Nephron (organoid): Measurements from ENCODE around the gene FIG4.
"Not testable (repeated sequence)": the region's sequence is repeated elsewhere in the genome, so short reads cannot be mapped to it uniquely, and the experiment has no call there.

Experiments used
- H3K27ac Mint-ChIP-seq, 3 experiments: 2 replicates each; pipeline ENCODE4 v1.8.0; 2020; ENCODE audit warnings: mixed read lengths in 3 of 3, mild to moderate bottlenecking in 2 of 3, moderate library complexity in 1 of 3
- H3K27me3 Mint-ChIP-seq: 2 replicates; pipeline ENCODE4 v1.8.0; 2021; ENCODE audit warnings: low read depth, mild to moderate bottlenecking, moderate library complexity, mixed read lengths
- H3K36me3 Mint-ChIP-seq: 2 replicates; pipeline ENCODE4 v1.8.0; 2020; ENCODE audit warnings: low read depth, mixed read lengths
- H3K4me1 Mint-ChIP-seq: 2 replicates; pipeline ENCODE4 v1.8.0; 2020; ENCODE audit warnings: mixed read lengths
- H3K4me3 Mint-ChIP-seq, 3 experiments: 2 replicates each; pipeline ENCODE4 v1.8.0; 2020; ENCODE audit warnings: mild to moderate bottlenecking in 3 of 3, mixed read lengths in 3 of 3, moderate library complexity in 2 of 3
- H3K9me3 Mint-ChIP-seq: 2 replicates; pipeline ENCODE4 v1.8.0; 2020; ENCODE audit warnings: mixed read lengths
- CTCF ChIP-seq, 3 experiments: fragments of 200-600 bp; sonication (generic); IDR thresholded peaks; one replicate each; pipeline ENCODE4 v1.5.0; 2021; ENCODE audit warnings: antibody characterized with exemption in 3 of 3; ENCODE audit not compliant: unreplicated experiment in 3 of 3

The FIG4 gene

GRCh38 chr6:109824105-109824504 is 133.0 kb downstream of the FIG4 start:
- Mint-ChIP-seq H3K27ac (no peak overlapping the region), H3K4me3 (no peak overlapping the region), H3K4me1 (no peaks in the 10 kb centered on the region), H3K36me3 (peaks cover 20% of the 10 kb centered on the region), H3K9me3 (no peaks in the 10 kb centered on the region), H3K27me3 (no peaks in the 10 kb centered on the region)
- TF ChIP-seq CTCF (IDR thresholded peaks at IDR 0.05; ENCODE audit: unreplicated experiment in 3 of 3) = no peak

- Mint-ChIP-seq H3K9me3 (peaks cover 11% of the 10 kb centered on the region), H3K27ac (no peak overlapping the region), H3K36me3 (peaks cover 39% of the 10 kb centered on the region), H3K4me3 (no peak overlapping the region), H3K27me3 (no peaks in the 10 kb centered on the region), H3K4me1 (no peaks in the 10 kb centered on the region)
- TF ChIP-seq CTCF (IDR thresholded peaks at IDR 0.05; ENCODE audit: unreplicated experiment in 3 of 3) = no peak
These were observed 135.5 kb downstream of the FIG4 start for GRCh38 chr6:109826551-109826950.

GRCh38 chr6:109831352-109831751 is 140.3 kb downstream of the FIG4 start:
- not testable (repeated sequence) for H3K27ac Mint-ChIP-seq, H3K4me3 Mint-ChIP-seq, H3K27me3 Mint-ChIP-seq
- Mint-ChIP-seq H3K36me3 (peaks cover 41% of the 10 kb centered on the region), H3K9me3 (peaks cover 11% of the 10 kb centered on the region), H3K4me1 (peaks cover 13% of the 10 kb centered on the region)

- Mint-ChIP-seq H3K4me1 (peaks cover 13% of the 10 kb centered on the region), H3K9me3 (peaks cover 11% of the 10 kb centered on the region), H3K36me3 (peaks cover 28% of the 10 kb centered on the region), H3K4me3 (no peak overlapping the region), H3K27ac (peak overlapping the region in 1 of 3 experiments; percentile 53), H3K27me3 (no peaks in the 10 kb centered on the region)
- TF ChIP-seq CTCF (IDR thresholded peaks at IDR 0.05; ENCODE audit: unreplicated experiment in 3 of 3) = no peak
These were observed 143.0 kb downstream of the FIG4 start for GRCh38 chr6:109834131-109834530.

GRCh38 chr6:109834595-109835437 is 143.7 kb downstream of the FIG4 start:
- TF ChIP-seq CTCF (IDR thresholded peaks at IDR 0.05; ENCODE audit: unreplicated experiment in 3 of 3) = no peak
- no peaks in the 10 kb centered on the region for H3K27me3 Mint-ChIP-seq

GRCh38 chr6:109840034-109840433 is 148.9 kb downstream of the FIG4 start:
- TF ChIP-seq CTCF (IDR thresholded peaks at IDR 0.05; ENCODE audit: unreplicated experiment in 3 of 3) = no peak
- H3K9me3 Mint-ChIP-seq = no peaks in the 10 kb centered on the region
- H3K27ac Mint-ChIP-seq = no peak overlapping the region
- H3K4me1 Mint-ChIP-seq = peaks cover under 1% of the 10 kb centered on the region
- no peak overlapping the region for H3K4me3 Mint-ChIP-seq
- H3K36me3 Mint-ChIP-seq = no peaks in the 10 kb centered on the region
- H3K27me3 Mint-ChIP-seq = no peaks in the 10 kb centered on the region

More at GRCh38 chr6:109834595-109835437, 143.7 kb downstream of the FIG4 start:
- H3K4me1 Mint-ChIP-seq = peaks cover 13% of the 10 kb centered on the region
- H3K9me3 Mint-ChIP-seq = peaks cover 11% of the 10 kb centered on the region
- H3K4me3 Mint-ChIP-seq = no peak overlapping the region
- H3K27ac Mint-ChIP-seq = peak overlapping the region in 1 of 3 experiments; percentile 53
- peaks cover 21% of the 10 kb centered on the region for H3K36me3 Mint-ChIP-seq
